Ectodermal cell (in vitro differentiated cells): ENCODE measurements around the gene CIB1. TPM values are rescaled to one million over a fixed set of nuclear protein-coding genes. Genes with fewer than 3 reads are reported as not detected.
"Not testable (repeated sequence)": the region's sequence is repeated elsewhere in the genome, so short reads cannot be mapped to it uniquely, and the experiment has no call there.

Source experiments
- H3K27ac ChIP-seq: 2 replicates; pipeline ENCODE4 v1.7.0; 2013; ENCODE audit warnings: mild to moderate bottlenecking, low read depth, low read length; ENCODE audit not compliant: insufficient read depth, poor library complexity, severe bottlenecking
- H3K27me3 ChIP-seq: 2 replicates; pipeline ENCODE4 v1.7.0; 2013; ENCODE audit warnings: mild to moderate bottlenecking, low read length; ENCODE audit not compliant: insufficient read depth, control insufficient read depth, poor library complexity, severe bottlenecking
- H3K36me3 ChIP-seq: one replicate; pipeline ENCODE4 v1.7.0; 2013; ENCODE audit warnings: low read length; ENCODE audit not compliant: control insufficient read depth, insufficient read depth
- H3K4me1 ChIP-seq: one replicate; pipeline ENCODE4 v1.7.0; 2013; ENCODE audit warnings: low read length; ENCODE audit not compliant: control insufficient read depth, insufficient read depth
- H3K4me3 ChIP-seq: 2 replicates; pipeline ENCODE4 v1.7.0; 2013; ENCODE audit warnings: low read depth, low read length, control low read depth; ENCODE audit not compliant: insufficient read depth
- H3K9me3 ChIP-seq: 2 replicates; pipeline ENCODE4 v1.7.0; 2013; ENCODE audit warnings: mild to moderate bottlenecking, low read length, moderate library complexity; ENCODE audit not compliant: control insufficient read depth
- WGBS, 2 experiments: methylation state at CpG; one replicate each; pipeline ENCODE4 v1.1.7; 2013; ENCODE audit warnings: missing lambda C conversion rate in 2 of 2; 5-methylcytosine and 5-hydroxymethylcytosine counted together
- polyA plus RNA-seq, 4 experiments: library from polyadenylated mRNA; stranded (reverse); fragments of 50-300 nt; gene quantifications; one replicate each; pipeline ENCODE4 v1.2.3, GENCODE V29; 2013

Gene CIB1
- 14.8 TPM for polyA plus RNA-seq (2013, experiment 1 of 4)
- 11.4 TPM for polyA plus RNA-seq (2013, experiment 2 of 4)
- polyA plus RNA-seq (2013, experiment 3 of 4): 11.5 TPM
- polyA plus RNA-seq (2013, experiment 4 of 4): 13.1 TPM

- H3K4me3 ChIP-seq: peak within 1 kb of the TSS; percentile 82
- 0% methylated on average over 63 of the region's 63 CpGs for WGBS, 2 experiments
- peaks cover 7% of the 10 kb centered on the region for H3K4me1 ChIP-seq
- peaks cover 10% of the 10 kb centered on the region for H3K27me3 ChIP-seq
- H3K36me3 ChIP-seq: no peaks in the 10 kb centered on the region
- peak within 1 kb of the TSS; percentile 13 for H3K27ac ChIP-seq
- no peaks in the 10 kb centered on the region for H3K9me3 ChIP-seq
These were observed at the start of gene CIB1 for GRCh38 chr15:90233387-90234095. TSS of gene CIB1 (minus strand) at chr15:90233941. CDS start at chr15:90233885, 56 bp downstream.

DNA sequence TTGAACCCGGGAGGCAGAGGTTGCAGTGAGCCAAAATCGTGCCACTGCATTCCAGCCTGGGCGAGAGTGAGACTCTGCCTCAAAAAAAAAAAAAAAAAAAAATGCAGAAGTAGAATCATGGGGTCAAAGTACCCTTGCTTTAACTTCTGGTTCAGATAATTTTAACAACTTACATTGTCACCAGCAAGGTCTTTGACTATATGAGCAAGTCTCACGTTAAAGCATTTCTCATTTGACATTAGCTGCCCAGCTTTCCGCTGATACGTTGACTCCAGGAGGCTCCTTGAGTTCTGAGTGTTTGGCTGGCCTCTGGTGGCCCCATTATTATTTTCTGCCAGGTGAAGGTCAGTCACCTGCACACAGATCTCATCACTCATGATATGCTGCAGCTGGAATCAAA lies 47.9 kb upstream of the CIB1 start:
- H3K27ac ChIP-seq: not testable (repeated sequence)

DNA sequence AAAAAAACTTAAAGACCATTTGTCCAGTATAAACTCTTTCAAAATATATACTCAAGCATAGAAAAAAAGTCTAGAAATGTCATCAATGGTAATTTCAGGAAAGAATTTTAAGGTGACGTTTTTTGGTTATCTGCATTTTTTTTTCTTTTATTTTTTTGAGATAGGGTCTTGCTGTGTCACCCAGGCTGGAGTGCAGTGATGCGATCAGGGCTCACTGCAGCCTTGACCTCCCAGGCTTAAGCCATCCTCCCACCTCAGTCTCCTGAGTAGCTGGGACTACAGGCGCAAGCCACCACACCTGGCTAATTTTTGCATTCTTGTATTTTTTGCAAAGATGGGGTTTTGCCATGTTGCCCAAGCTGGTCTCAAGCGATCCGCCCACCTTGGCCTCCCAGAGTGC lies 47.0 kb upstream of the CIB1 start:
- WGBS, 2 experiments: 88 to 95% methylated on average over 5 of the region's 5 CpGs
- not testable (repeated sequence) for H3K27ac ChIP-seq, H3K4me1 ChIP-seq, H3K36me3 ChIP-seq, H3K4me3 ChIP-seq, H3K27me3 ChIP-seq, H3K9me3 ChIP-seq

More for the DNA sequence above, 47.9 kb upstream of the CIB1 start:
- not testable (repeated sequence) for H3K9me3 ChIP-seq, H3K4me3 ChIP-seq, H3K4me1 ChIP-seq, H3K36me3 ChIP-seq, H3K27me3 ChIP-seq
- 91% methylated on average over 6 of the region's 6 CpGs for WGBS, 2 experiments

- H3K36me3 ChIP-seq, H3K4me1 ChIP-seq, H3K4me3 ChIP-seq, H3K27ac ChIP-seq, H3K9me3 ChIP-seq, H3K27me3 ChIP-seq: not testable (repeated sequence)
- WGBS, 2 experiments: 94 to 95% methylated on average over 12 of the region's 12 CpGs
These were observed 44.7 kb upstream of the CIB1 start for GRCh38 chr15:90278467-90278866.

- no peak overlapping the region for H3K4me3 ChIP-seq
- no peak overlapping the region for H3K27ac ChIP-seq
- peaks cover 14% of the 10 kb centered on the region for H3K4me1 ChIP-seq
- H3K36me3 ChIP-seq: peaks cover 32% of the 10 kb centered on the region
- no peaks in the 10 kb centered on the region for H3K27me3 ChIP-seq
- 97% methylated on average over 7 of the region's 7 CpGs for WGBS, 2 experiments
- no peaks in the 10 kb centered on the region for H3K9me3 ChIP-seq
These were observed 37.9 kb upstream of the CIB1 start for GRCh38 chr15:90271459-90272166.

DNA sequence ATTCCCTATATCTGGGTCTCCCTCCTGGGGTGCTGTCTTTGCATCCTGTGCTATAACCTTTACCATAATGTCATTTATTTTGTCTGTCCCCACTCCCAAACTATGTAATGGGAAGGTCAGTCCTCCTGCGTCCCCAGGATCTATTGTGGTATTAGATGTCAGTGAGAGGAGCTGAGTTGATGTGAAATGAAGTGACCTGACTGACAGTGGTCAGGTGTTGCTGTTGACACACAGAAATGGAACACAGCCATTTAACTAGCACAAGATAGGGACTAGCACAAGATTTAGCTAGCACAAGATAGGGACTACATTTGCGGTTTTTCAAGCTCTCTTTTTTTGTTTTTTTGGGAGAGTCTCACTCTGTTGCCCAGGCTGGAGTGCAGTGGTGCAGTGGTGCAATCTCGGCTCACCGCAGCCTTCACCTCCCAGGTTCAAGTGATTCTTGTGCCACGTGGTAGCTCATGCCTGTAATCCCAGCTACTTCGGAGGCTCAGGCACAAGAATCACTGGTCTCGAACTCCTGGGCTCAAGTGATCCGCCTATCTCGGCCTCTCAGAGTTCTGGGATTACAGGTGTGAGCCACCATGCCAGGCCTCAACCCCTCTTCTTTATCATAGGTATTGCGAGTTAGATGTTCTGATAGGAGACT lies 36.9 kb upstream of the CIB1 start:
- Histone ChIP-seq H3K27ac (no peak overlapping the region), H3K4me1 (peaks cover 16% of the 10 kb centered on the region), H3K9me3 (no peaks in the 10 kb centered on the region), H3K4me3 (no peak overlapping the region), H3K27me3 (no peaks in the 10 kb centered on the region), H3K36me3 (peaks cover 32% of the 10 kb centered on the region)
- 92% methylated on average over 10 of the region's 10 CpGs for WGBS, 2 experiments

GRCh38 chr15:90268415-90268814 lies 34.7 kb upstream of the CIB1 start:
- Histone ChIP-seq H3K4me1 (peaks cover 23% of the 10 kb centered on the region), H3K4me3 (no peak overlapping the region), H3K27me3 (no peaks in the 10 kb centered on the region), H3K9me3 (no peaks in the 10 kb centered on the region), H3K36me3 (peaks cover 22% of the 10 kb centered on the region), H3K27ac (no peak overlapping the region)
- WGBS, 2 experiments: 50% methylated on average over 1 of the region's 1 CpG; no CpG with 5 or more reads in 1 of the 2 experiments

DNA sequence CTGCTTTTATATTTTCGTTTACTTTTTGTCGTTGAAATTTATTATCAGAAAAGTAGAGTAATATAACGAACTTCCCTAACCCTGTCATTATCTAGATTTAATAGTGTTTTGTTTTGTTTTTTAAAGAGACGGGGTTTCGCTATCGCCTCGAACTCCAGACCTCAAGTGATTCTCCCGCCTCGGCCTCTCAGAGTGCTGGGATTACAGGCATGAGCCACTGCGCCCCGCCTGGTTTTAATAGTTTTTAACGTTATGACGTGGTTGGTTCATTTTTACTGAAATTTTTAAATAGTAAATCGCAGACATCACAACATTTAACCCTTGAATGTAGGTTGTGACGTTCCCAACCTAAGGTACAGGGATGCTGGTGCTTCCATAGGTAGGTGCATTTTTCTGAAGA lies 32.7 kb upstream of the CIB1 start:
- Histone ChIP-seq H3K9me3 (no peaks in the 10 kb centered on the region), H3K27me3 (no peaks in the 10 kb centered on the region), H3K4me1 (peaks cover 23% of the 10 kb centered on the region), H3K27ac (no peak overlapping the region), H3K4me3 (peak overlapping the region; percentile 89), H3K36me3 (peaks cover 12% of the 10 kb centered on the region)
- WGBS, 2 experiments: 33 to 41% methylated on average over 11 to 12 of the region's 15 CpGs

GRCh38 chr15:90266061-90266431 lies 32.3 kb upstream of the CIB1 start:
- H3K4me3 ChIP-seq: peak overlapping the region; percentile 89
- peaks cover 11% of the 10 kb centered on the region for H3K36me3 ChIP-seq
- peak overlapping the region; percentile 90 for H3K27ac ChIP-seq
- no peaks in the 10 kb centered on the region for H3K27me3 ChIP-seq
- WGBS, 2 experiments: 0 to 1% methylated on average over 16 of the region's 16 CpGs
- peaks cover 23% of the 10 kb centered on the region for H3K4me1 ChIP-seq
- H3K9me3 ChIP-seq: no peaks in the 10 kb centered on the region
